Erythroblast (primary cell): Measurements from ENCODE around the gene HMGXB4.

Source experiments
- GATA1 ChIP-seq: IDR thresholded peaks from 2 replicates; pipeline ENCODE4 v1.6.1; 2011; ENCODE audit warnings: low read depth, mild to moderate bottlenecking, control low read depth, low read length, moderate library complexity
- POLR2A ChIP-seq: IDR thresholded peaks from 2 replicates; pipeline ENCODE4 v1.6.1; 2011; ENCODE audit warnings: mild to moderate bottlenecking, low read length

DNA sequence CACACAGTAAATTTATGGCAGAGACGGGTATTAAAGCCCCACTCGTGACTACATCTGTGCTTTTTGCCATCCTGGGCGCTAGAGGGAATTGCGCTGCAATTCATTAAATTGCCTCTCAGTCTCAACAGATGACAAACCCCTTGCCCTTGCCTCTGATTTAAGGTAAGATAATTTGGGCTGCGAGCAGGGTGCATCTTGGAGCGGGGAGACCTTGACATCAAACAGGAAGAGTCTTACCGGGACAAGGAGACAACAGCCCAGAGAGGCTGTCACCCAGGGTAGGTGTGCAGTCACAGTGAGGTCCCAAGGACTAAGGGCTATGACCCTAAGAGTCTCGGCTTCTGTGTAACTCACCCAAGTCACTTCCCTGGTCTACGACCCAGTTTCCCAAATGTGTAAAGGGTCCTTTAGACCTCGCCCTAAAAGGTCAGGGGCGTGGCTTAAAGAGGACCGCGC, 42.0 kb downstream of the HMGXB4 start:
- TF ChIP-seq POLR2A (no peak), GATA1 (no peak)
